HG03432 (cell line): ENCODE data around the gene SV2C.

Source experiments
- ATAC-seq: cut with Tn5 transposase; IDR thresholded peaks from one replicate; pipeline ENCODE4 v1.9.1; 2021; ENCODE audit warnings: mild to moderate bottlenecking, moderate library complexity; ENCODE audit not compliant: unreplicated experiment

SV2C gene

DNA sequence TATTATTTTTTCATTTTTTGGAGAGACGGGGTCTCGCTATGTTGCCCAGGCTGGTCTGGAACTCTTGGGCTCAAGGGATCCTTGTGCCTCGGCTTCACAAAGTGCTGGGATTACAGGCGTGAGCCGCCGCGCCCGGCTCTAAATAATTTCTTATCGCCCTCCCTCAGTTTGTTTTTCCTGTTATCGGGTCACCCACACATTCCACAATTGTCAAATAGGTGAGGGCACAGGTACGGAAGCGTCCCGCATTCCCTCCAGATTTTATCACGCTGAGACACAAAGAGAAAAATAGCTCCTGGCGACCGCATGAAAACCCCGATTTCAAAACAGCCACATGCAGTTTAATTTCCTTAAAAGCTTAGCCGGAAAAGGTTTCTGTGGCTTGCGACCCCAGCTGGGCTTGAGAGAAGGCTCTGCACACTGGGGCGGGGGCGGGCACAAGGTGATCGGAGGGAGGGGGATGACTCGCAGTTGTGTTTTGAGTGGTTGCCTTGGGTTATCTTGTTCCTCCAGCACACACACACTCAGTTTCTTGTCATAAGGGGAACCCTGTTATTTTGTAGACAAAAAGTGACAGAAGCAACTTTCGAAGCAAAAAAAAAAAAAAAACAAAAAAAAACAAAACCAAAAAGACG is 319.2 kb downstream of the SV2C start:
- ATAC-seq: peak; percentile 41

GRCh38 chr5:76402886-76403765 is 319.9 kb downstream of the SV2C start, which contains the start of gene IQGAP2:
IQGAP2 (plus strand) TSS chr5:76403285; CDS start chr5:76403546, 261 bp downstream.
- ATAC-seq: peak; percentile 61
